Gastroesophageal sphincter (tissue), 3 donors: Measurements from ENCODE around the gene CATSPER3.

ENCODE experiments used
- EP300 ChIP-seq: sonication (generic); formaldehyde crosslinking; IDR thresholded peaks from one replicate; pipeline ENCODE4 v1.6.1; 2017; ENCODE audit warnings: antibody characterized with exemption, mild to moderate bottlenecking
- POLR2A ChIP-seq, 2 donors: fragments of 450-650 bp; IDR thresholded peaks; one replicate each; pipeline ENCODE4 v1.6.1; 2017; ENCODE audit warnings: antibody characterized with exemption in 2 of 2, mild to moderate bottlenecking in 2 of 2, moderate library complexity in 1 of 2
- POLR2AphosphoS5 ChIP-seq: sonication (generic); formaldehyde crosslinking; IDR thresholded peaks from one replicate; pipeline ENCODE4 v1.6.1; 2017; ENCODE audit warnings: antibody characterized with exemption
- TF ChIP-seq, protein P1 (sequence below), 4 experiments: fragments of 200-600 bp in 2 of 4; fragments of 450-650 bp in 2 of 4; sonication (generic) in 1 of 4; IDR thresholded peaks; one replicate each; pipeline ENCODE4 v1.5.1; 2017 to 2019; ENCODE audit warnings: antibody characterized with exemption in 4 of 4, mild to moderate bottlenecking in 2 of 4, moderate library complexity in 2 of 4

DNA sequence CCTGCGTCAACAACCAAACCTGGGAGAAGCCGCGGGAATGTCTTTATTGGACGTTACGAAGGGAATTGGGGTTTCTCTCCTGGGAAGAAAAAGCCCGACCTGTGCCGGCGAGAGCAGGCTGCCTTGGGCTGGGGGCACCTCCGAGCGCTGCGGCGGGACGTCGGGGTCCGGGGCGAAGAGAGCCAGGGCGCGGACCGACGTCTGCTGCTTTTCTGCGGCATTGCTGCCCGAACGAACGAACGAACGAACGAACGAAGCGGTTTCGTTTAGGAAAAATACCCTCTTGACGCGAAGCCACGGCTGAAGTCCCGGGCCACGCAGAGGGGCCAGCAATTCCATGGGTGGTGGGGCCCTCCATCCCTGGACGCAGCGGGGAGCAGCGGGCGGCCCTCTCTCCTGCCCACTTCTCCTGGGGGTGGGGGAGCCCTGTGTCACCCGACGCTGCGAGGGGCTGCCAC is 71.1 kb downstream of the CATSPER3 start:
- TF ChIP-seq, protein P1, sequence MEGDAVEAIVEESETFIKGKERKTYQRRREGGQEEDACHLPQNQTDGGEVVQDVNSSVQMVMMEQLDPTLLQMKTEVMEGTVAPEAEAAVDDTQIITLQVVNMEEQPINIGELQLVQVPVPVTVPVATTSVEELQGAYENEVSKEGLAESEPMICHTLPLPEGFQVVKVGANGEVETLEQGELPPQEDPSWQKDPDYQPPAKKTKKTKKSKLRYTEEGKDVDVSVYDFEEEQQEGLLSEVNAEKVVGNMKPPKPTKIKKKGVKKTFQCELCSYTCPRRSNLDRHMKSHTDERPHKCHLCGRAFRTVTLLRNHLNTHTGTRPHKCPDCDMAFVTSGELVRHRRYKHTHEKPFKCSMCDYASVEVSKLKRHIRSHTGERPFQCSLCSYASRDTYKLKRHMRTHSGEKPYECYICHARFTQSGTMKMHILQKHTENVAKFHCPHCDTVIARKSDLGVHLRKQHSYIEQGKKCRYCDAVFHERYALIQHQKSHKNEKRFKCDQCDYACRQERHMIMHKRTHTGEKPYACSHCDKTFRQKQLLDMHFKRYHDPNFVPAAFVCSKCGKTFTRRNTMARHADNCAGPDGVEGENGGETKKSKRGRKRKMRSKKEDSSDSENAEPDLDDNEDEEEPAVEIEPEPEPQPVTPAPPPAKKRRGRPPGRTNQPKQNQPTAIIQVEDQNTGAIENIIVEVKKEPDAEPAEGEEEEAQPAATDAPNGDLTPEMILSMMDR (IDR thresholded peaks at IDR 0.05) = no peak
- no peak for TF ChIP-seq POLR2AphosphoS5
- TF ChIP-seq EP300 = no peak
- no peak for TF ChIP-seq POLR2A (IDR thresholded peaks at IDR 0.05)
